SK-N-SH treated with all-trans-retinoic acid at 6 μM for 48 hours (cell line): ENCODE measurements around the gene CYP2W1.

Source experiments
- ATAC-seq: fragments of 200-7000 bp; cut with Tn5 transposase; 3 replicates; pipeline ENCODE4 v1.9.1; 2020; ENCODE audit warnings: mild to moderate bottlenecking, moderate library complexity
- ARNTL ChIP-seq: fragments of 450-650 bp; formaldehyde crosslinking; IDR thresholded peaks from 2 replicates; pipeline ENCODE4 v1.5.0; 2020; ENCODE audit warnings: low read depth, mild to moderate bottlenecking, moderate library complexity, borderline replicate concordance
- BACH2 ChIP-seq: fragments of 250-450 bp; sonication (Bioruptor Pico); IDR thresholded peaks from 2 replicates; pipeline ENCODE4 v1.9.0; 2021; ENCODE audit warnings: mild to moderate bottlenecking, borderline replicate concordance
- CSDC2 ChIP-seq: fragments of 250-450 bp; sonication (Bioruptor Pico); IDR thresholded peaks from 2 replicates; pipeline ENCODE4 v1.5.0; 2020; ENCODE audit warnings: mild to moderate bottlenecking, moderate library complexity
- ESRRG ChIP-seq: fragments of 250-450 bp; sonication (Bioruptor Pico); IDR thresholded peaks from 2 replicates; pipeline ENCODE4 v1.6.1; 2021; ENCODE audit warnings: mild to moderate bottlenecking
- GLIS3 ChIP-seq: fragments of 250-450 bp; sonication (Bioruptor Pico); IDR thresholded peaks from 2 replicates; pipeline ENCODE4 v1.5.0; 2020; ENCODE audit warnings: mild to moderate bottlenecking, moderate library complexity
- ISL1 ChIP-seq: fragments of 250-450 bp; sonication (Bioruptor Pico); IDR thresholded peaks from 2 replicates; pipeline ENCODE4 v2.1.2; 2022; ENCODE audit warnings: mild to moderate bottlenecking, moderate library complexity
- OSR1 ChIP-seq: fragments of 250-450 bp; sonication (Bioruptor Pico); IDR thresholded peaks from 2 replicates; pipeline ENCODE4 v1.8.0; 2022; ENCODE audit warnings: moderate library complexity, mild to moderate bottlenecking, inconsistent platforms
- POU6F1 ChIP-seq: fragments of 250-450 bp; sonication (Bioruptor Pico); IDR thresholded peaks from 2 replicates; pipeline ENCODE4 v1.8.0; 2021; ENCODE audit warnings: low read depth, mild to moderate bottlenecking, moderate library complexity, borderline replicate concordance
- PPARA ChIP-seq: fragments of 250-450 bp; sonication (Bioruptor Pico); IDR thresholded peaks from 2 replicates; pipeline ENCODE4 v1.5.0; 2020; ENCODE audit warnings: mild to moderate bottlenecking, borderline replicate concordance
- RARB ChIP-seq: fragments of 250-450 bp; sonication (Bioruptor Pico); IDR thresholded peaks from 2 replicates; pipeline ENCODE4 v1.8.0; 2021; ENCODE audit warnings: mild to moderate bottlenecking, moderate library complexity
- SNAI2 ChIP-seq: fragments of 250-450 bp; sonication (Bioruptor Pico); IDR thresholded peaks from 2 replicates; pipeline ENCODE4 v1.5.0; 2020; ENCODE audit warnings: mild to moderate bottlenecking, moderate library complexity
- TCF4 ChIP-seq: fragments of 250-450 bp; sonication (Bioruptor Pico); IDR thresholded peaks from 2 replicates; pipeline ENCODE4 v1.8.0; 2021; ENCODE audit warnings: mild to moderate bottlenecking, moderate library complexity, borderline replicate concordance
- TOX ChIP-seq: fragments of 250-450 bp; sonication (Bioruptor Pico); IDR thresholded peaks from 2 replicates; pipeline ENCODE4 v1.8.0; 2021; ENCODE audit warnings: mild to moderate bottlenecking, moderate library complexity, borderline replicate concordance
- ZC3H10 ChIP-seq: fragments of 250-450 bp; sonication (Bioruptor Pico); IDR thresholded peaks from 2 replicates; pipeline ENCODE4 v1.5.1; 2021; ENCODE audit warnings: mild to moderate bottlenecking, moderate library complexity
- ZFP3 ChIP-seq: fragments of 250-450 bp; sonication (Bioruptor Pico); IDR thresholded peaks from 2 replicates; pipeline ENCODE4 v1.5.0; 2020; ENCODE audit warnings: mild to moderate bottlenecking, moderate library complexity
- ZFP30 ChIP-seq: fragments of 450-650 bp; formaldehyde crosslinking; IDR thresholded peaks from 2 replicates; pipeline ENCODE4 v1.5.0; 2022; ENCODE audit warnings: mild to moderate bottlenecking, moderate library complexity
- ZNF565 ChIP-seq: fragments of 450-650 bp; formaldehyde crosslinking; conservative IDR thresholded peaks from 2 replicates; pipeline ENCODE4 v1.5.0; 2020; ENCODE audit warnings: low read depth, mild to moderate bottlenecking, moderate library complexity
- ZNF70 ChIP-seq: fragments of 450-650 bp; formaldehyde crosslinking; IDR thresholded peaks from 2 replicates; pipeline ENCODE4 v1.5.0; 2020; ENCODE audit warnings: mild to moderate bottlenecking, moderate library complexity
- ZNF8 ChIP-seq: fragments of 450-650 bp; formaldehyde crosslinking; IDR thresholded peaks from 2 replicates; pipeline ENCODE4 v1.5.0; 2020; ENCODE audit warnings: mild to moderate bottlenecking, moderate library complexity
- TF ChIP-seq, protein P1 (sequence below): fragments of 250-450 bp; sonication (Bioruptor Pico); IDR thresholded peaks from 2 replicates; pipeline ENCODE4 v1.8.0; 2020; ENCODE audit warnings: mild to moderate bottlenecking, moderate library complexity, borderline replicate concordance
- TF ChIP-seq, protein P2 (sequence below): fragments of 250-450 bp; sonication (Bioruptor Pico); IDR thresholded peaks from 2 replicates; pipeline ENCODE4 v1.5.1; 2020; ENCODE audit warnings: low read depth, mild to moderate bottlenecking, moderate library complexity
- TF ChIP-seq, protein P3 (sequence below): fragments of 250-450 bp; sonication (Bioruptor Pico); IDR thresholded peaks from 2 replicates; pipeline ENCODE4 v1.5.0; 2020; ENCODE audit warnings: mild to moderate bottlenecking, moderate library complexity

The CYP2W1 gene

GRCh38 chr7:1020849-1021251 is 37.9 kb downstream of the CYP2W1 start:
- ATAC-seq: 0 out of 3 replicates have a peak, but pooled peaks have one; percentile 11
- TF ChIP-seq BACH2 (CRISPR knock-in tag) (no peak), GLIS3 (CRISPR knock-in tag) (no peak), ZNF8 (CRISPR knock-in tag) (no peak), RARB (no peak), ZFP30 (CRISPR knock-in tag) (no peak), ZNF565 (no peak), ZC3H10 (CRISPR knock-in tag) (no peak), ISL1 (CRISPR knock-in tag) (no peak), POU6F1 (CRISPR knock-in tag) (no peak), OSR1 (CRISPR knock-in tag) (no peak), SNAI2 (no peak), TOX (CRISPR knock-in tag) (no peak), TCF4 (no peak), ESRRG (CRISPR knock-in tag) (no peak), CSDC2 (CRISPR knock-in tag) (no peak), ZNF70 (CRISPR knock-in tag) (no peak)
- TF ChIP-seq, protein P1, sequence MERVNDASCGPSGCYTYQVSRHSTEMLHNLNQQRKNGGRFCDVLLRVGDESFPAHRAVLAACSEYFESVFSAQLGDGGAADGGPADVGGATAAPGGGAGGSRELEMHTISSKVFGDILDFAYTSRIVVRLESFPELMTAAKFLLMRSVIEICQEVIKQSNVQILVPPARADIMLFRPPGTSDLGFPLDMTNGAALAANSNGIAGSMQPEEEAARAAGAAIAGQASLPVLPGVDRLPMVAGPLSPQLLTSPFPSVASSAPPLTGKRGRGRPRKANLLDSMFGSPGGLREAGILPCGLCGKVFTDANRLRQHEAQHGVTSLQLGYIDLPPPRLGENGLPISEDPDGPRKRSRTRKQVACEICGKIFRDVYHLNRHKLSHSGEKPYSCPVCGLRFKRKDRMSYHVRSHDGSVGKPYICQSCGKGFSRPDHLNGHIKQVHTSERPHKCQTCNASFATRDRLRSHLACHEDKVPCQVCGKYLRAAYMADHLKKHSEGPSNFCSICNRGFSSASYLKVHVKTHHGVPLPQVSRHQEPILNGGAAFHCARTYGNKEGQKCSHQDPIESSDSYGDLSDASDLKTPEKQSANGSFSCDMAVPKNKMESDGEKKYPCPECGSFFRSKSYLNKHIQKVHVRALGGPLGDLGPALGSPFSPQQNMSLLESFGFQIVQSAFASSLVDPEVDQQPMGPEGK: no peak
- TF ChIP-seq, protein P2, sequence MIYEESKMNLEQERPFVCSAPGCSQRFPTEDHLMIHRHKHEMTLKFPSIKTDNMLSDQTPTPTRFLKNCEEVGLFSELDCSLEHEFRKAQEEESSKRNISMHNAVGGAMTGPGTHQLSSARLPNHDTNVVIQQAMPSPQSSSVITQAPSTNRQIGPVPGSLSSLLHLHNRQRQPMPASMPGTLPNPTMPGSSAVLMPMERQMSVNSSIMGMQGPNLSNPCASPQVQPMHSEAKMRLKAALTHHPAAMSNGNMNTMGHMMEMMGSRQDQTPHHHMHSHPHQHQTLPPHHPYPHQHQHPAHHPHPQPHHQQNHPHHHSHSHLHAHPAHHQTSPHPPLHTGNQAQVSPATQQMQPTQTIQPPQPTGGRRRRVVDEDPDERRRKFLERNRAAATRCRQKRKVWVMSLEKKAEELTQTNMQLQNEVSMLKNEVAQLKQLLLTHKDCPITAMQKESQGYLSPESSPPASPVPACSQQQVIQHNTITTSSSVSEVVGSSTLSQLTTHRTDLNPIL (CRISPR knock-in tag): no peak
- TF ChIP-seq, protein P3, sequence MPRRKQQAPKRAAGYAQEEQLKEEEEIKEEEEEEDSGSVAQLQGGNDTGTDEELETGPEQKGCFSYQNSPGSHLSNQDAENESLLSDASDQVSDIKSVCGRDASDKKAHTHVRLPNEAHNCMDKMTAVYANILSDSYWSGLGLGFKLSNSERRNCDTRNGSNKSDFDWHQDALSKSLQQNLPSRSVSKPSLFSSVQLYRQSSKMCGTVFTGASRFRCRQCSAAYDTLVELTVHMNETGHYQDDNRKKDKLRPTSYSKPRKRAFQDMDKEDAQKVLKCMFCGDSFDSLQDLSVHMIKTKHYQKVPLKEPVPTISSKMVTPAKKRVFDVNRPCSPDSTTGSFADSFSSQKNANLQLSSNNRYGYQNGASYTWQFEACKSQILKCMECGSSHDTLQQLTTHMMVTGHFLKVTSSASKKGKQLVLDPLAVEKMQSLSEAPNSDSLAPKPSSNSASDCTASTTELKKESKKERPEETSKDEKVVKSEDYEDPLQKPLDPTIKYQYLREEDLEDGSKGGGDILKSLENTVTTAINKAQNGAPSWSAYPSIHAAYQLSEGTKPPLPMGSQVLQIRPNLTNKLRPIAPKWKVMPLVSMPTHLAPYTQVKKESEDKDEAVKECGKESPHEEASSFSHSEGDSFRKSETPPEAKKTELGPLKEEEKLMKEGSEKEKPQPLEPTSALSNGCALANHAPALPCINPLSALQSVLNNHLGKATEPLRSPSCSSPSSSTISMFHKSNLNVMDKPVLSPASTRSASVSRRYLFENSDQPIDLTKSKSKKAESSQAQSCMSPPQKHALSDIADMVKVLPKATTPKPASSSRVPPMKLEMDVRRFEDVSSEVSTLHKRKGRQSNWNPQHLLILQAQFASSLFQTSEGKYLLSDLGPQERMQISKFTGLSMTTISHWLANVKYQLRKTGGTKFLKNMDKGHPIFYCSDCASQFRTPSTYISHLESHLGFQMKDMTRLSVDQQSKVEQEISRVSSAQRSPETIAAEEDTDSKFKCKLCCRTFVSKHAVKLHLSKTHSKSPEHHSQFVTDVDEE (CRISPR knock-in tag): no peak
- TF ChIP-seq, all 23 proteins: peak for 0

DNA sequence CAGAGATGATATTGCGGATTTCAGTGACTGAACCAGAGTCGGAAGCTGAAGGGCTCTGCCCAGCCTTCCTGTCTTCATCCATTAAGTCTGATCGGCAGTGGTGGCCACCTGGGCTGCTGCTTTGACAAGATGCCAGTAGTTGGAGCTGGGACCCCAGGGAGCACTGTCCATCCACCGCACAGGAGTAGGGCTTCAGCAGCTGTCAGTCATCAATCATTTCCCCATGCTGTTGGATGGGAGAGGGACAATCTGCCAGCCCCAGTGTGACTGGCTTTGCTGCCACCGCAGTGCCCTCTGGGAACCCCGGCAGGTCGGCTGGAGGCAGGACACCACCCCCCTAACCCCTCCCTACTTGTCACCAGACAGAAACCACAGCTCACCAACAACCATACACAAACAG is 38.4 kb downstream of the CYP2W1 start:
- TF ChIP-seq ZNF565 (no peak), OSR1 (CRISPR knock-in tag) (no peak), ZFP30 (CRISPR knock-in tag) (no peak), ARNTL (CRISPR knock-in tag) (no peak), ZNF8 (CRISPR knock-in tag) (no peak), SNAI2 (no peak), ZFP3 (no peak), PPARA (CRISPR knock-in tag) (no peak)
- TF ChIP-seq, protein P2 (CRISPR knock-in tag): no peak
- TF ChIP-seq, protein P3 (CRISPR knock-in tag): no peak
- TF ChIP-seq, protein P1: no peak
- ATAC-seq: no peak
